Measurements from ENCODE around the gene CAPN12. TPM values are rescaled to one million over a fixed set of nuclear protein-coding genes. Genes with fewer than 3 reads are reported as not detected.

CAPN12 gene
- total RNA-seq, 2 donors from 2014 or later = 2.3 to 6.0 TPM

GRCh38 chr19:38781058-38781457 is 36.8 kb upstream of the CAPN12 start:
- H3K4me3 ChIP-seq = no peak overlapping the region
- no peaks in the 10 kb centered on the region for H3K4me1 ChIP-seq (replicated peaks)
- H3K27me3 ChIP-seq (replicated peaks; ENCODE audit: insufficient read depth) = no peaks in the 10 kb centered on the region
- WGBS = 79% methylated on average over 7 of the region's 7 CpGs
- no peak overlapping the region for H3K27ac ChIP-seq
- H3K9me3 ChIP-seq = no peaks in the 10 kb centered on the region
- TF ChIP-seq CTCF (IDR thresholded peaks at IDR 0.05) (no peak), POLR2A (IDR thresholded peaks at IDR 0.05) (no peak), POLR2AphosphoS5 (IDR thresholded peaks at IDR 0.05) (no peak)
- intact Hi-C loops (cut with DNase I) = no loop called here
- no peaks in the 10 kb centered on the region for H3K36me3 ChIP-seq
- DNase-seq (ENCODE audit: low spot score) = no peak

- WGBS = 86% methylated on average over 7 of the region's 7 CpGs
- intact Hi-C loops (cut with DNase I) = no loop called here
Measured at GRCh38 chr19:38780443-38780842, 36.2 kb upstream of the CAPN12 start.

GRCh38 chr19:38778733-38779132 is 34.5 kb upstream of the CAPN12 start:
- H3K9me3 ChIP-seq = no peaks in the 10 kb centered on the region
- H3K4me3 ChIP-seq = no peak overlapping the region
- H3K27ac ChIP-seq = no peak overlapping the region
- intact Hi-C loops (cut with DNase I) = no loop called here
- no peaks in the 10 kb centered on the region for H3K36me3 ChIP-seq
- TF ChIP-seq CTCF (IDR thresholded peaks at IDR 0.05) = no peak
- TF ChIP-seq POLR2AphosphoS5 (IDR thresholded peaks at IDR 0.05) = no peak
- TF ChIP-seq POLR2A (IDR thresholded peaks at IDR 0.05) = no peak
- no peaks in the 10 kb centered on the region for H3K27me3 ChIP-seq (replicated peaks; ENCODE audit: insufficient read depth)
- DNase-seq (ENCODE audit: low spot score) = no peak
- WGBS = 68% methylated on average over 7 of the region's 7 CpGs
- no peaks in the 10 kb centered on the region for H3K4me1 ChIP-seq (replicated peaks)

More at GRCh38 chr19:38780443-38780842, 36.2 kb upstream of the CAPN12 start:
- TF ChIP-seq POLR2A (IDR thresholded peaks at IDR 0.05) = no peak
- no peak for TF ChIP-seq CTCF (IDR thresholded peaks at IDR 0.05)
- no peak for TF ChIP-seq POLR2AphosphoS5 (IDR thresholded peaks at IDR 0.05)
- no peak overlapping the region for H3K27ac ChIP-seq
- H3K4me1 ChIP-seq (replicated peaks) = no peaks in the 10 kb centered on the region
- H3K36me3 ChIP-seq = no peaks in the 10 kb centered on the region
- no peaks in the 10 kb centered on the region for H3K27me3 ChIP-seq (replicated peaks; ENCODE audit: insufficient read depth)
- H3K4me3 ChIP-seq = no peak overlapping the region
- no peaks in the 10 kb centered on the region for H3K9me3 ChIP-seq
- no peak for DNase-seq (ENCODE audit: low spot score)

GRCh38 chr19:38774181-38774950 is 30.1 kb upstream of the CAPN12 start:
- 85% methylated on average over 13 of the region's 13 CpGs for WGBS
- no peak for DNase-seq (ENCODE audit: low spot score)
- Histone ChIP-seq H3K4me1 (replicated peaks) (no peaks in the 10 kb centered on the region), H3K9me3 (no peaks in the 10 kb centered on the region), H3K27ac (no peak overlapping the region), H3K4me3 (no peak overlapping the region), H3K27me3 (replicated peaks; ENCODE audit: insufficient read depth) (no peaks in the 10 kb centered on the region), H3K36me3 (no peaks in the 10 kb centered on the region)
- intact Hi-C loops (cut with DNase I) = no loop called here
- no peak for TF ChIP-seq CTCF (IDR thresholded peaks at IDR 0.05)

Measured in prostate gland (tissue), 2 donors.